ENCODE data around the gene SLC9A9. TPM values are rescaled to one million over a fixed set of nuclear protein-coding genes. Genes with fewer than 3 reads are reported as not detected.

The SLC9A9 gene
- total RNA-seq, 4 donors from 2014 or later, result 12.8 to 63.8 (median 33.3) TPM

- no peak for DNase-seq
- intact Hi-C loops (cut with DNase I; ENCODE audit: low total_unique reads), result no loop called here
- TF ChIP-seq POLR2A (IDR thresholded peaks at IDR 0.05) (no peak), CTCF (IDR thresholded peaks at IDR 0.05) (no peak)
- H3K4me1 ChIP-seq, result peaks cover 0 to 6% of the 10 kb centered on the region in 2 donors
- no peaks in the 10 kb centered on the region for H3K9me3 ChIP-seq
- no peaks in the 10 kb centered on the region for H3K36me3 ChIP-seq
- no peak overlapping the region for H3K27ac ChIP-seq
- no peak overlapping the region for H3K4me3 ChIP-seq
- no peaks in the 10 kb centered on the region for H3K27me3 ChIP-seq
These were observed 535.0 kb downstream of the SLC9A9 start for GRCh38 chr3:143313025-143313892.

DNA sequence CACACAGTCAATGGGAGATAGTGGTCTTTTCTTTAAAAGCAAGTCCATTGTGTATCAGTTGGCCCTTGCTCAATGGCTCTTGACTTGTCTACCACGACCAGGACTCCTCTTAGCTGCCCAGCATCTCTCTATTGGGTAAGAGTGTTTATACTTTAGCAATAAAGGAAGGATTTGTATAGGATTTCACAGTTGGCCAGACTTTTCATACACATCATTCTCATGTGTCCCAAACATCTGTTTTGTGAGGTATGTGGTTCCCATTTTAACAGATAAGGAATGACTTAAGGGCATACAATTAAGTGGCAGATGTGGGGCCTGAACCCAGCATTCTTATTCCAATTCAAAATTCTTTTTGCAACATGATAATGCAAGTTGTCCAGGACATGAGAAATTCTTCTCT, 537.2 kb downstream of the SLC9A9 start:
- intact Hi-C loops (cut with DNase I; ENCODE audit: low total_unique reads), result no loop called here
- Histone ChIP-seq H3K9me3 (no peaks in the 10 kb centered on the region), H3K36me3 (no peaks in the 10 kb centered on the region), H3K4me3 (no peak overlapping the region), H3K27me3 (no peaks in the 10 kb centered on the region), H3K27ac (no peak overlapping the region), H3K4me1 (peaks cover 0 to 6% of the 10 kb centered on the region in 2 donors)
- no peak for DNase-seq
- TF ChIP-seq POLR2A (IDR thresholded peaks at IDR 0.05), result no peak
- TF ChIP-seq CTCF (IDR thresholded peaks at IDR 0.05), result no peak

DNA sequence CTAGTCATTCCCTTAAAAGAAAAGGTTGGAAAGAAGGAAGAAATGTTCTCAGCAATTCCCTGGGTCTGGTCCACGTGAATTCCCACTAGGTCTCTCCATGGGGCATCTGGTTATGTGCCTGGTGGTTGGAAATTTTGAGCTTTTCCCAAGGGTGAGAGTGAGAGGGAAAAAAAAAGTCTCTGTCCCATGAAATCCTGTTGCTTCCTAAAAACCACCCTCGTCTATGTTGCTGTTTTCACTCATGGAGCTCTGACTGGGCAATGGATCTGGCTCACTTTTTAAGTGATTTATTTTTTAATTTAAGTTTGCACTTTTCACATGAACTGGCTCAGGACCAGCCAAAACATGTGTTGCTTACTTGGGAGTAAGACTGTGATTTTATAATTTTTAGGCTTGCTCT, 538.6 kb downstream of the SLC9A9 start:
- DNase-seq, result no peak
- Histone ChIP-seq H3K27me3 (no peaks in the 10 kb centered on the region), H3K4me1 (peaks cover 0 to 6% of the 10 kb centered on the region in 2 donors), H3K27ac (no peak overlapping the region), H3K36me3 (no peaks in the 10 kb centered on the region), H3K9me3 (no peaks in the 10 kb centered on the region), H3K4me3 (no peak overlapping the region)
- no peak for TF ChIP-seq CTCF (IDR thresholded peaks at IDR 0.05)
- TF ChIP-seq POLR2A (IDR thresholded peaks at IDR 0.05), result no peak
- intact Hi-C loops (cut with DNase I; ENCODE audit: low total_unique reads), result no loop called here

GRCh38 chr3:143307613-143308183, 540.6 kb downstream of the SLC9A9 start:
- peaks cover 0 to 6% of the 10 kb centered on the region in 2 donors for H3K4me1 ChIP-seq
- TF ChIP-seq POLR2A (IDR thresholded peaks at IDR 0.05), result no peak
- TF ChIP-seq CTCF (IDR thresholded peaks at IDR 0.05), result no peak
- intact Hi-C loops (cut with DNase I; ENCODE audit: low total_unique reads), result no loop called here
- no peaks in the 10 kb centered on the region for H3K9me3 ChIP-seq
- no peaks in the 10 kb centered on the region for H3K27me3 ChIP-seq
- H3K27ac ChIP-seq, result no peak overlapping the region
- H3K36me3 ChIP-seq, result no peaks in the 10 kb centered on the region
- DNase-seq, result no peak
- no peak overlapping the region for H3K4me3 ChIP-seq

- DNase-seq, result no peak
- intact Hi-C loops (cut with DNase I; ENCODE audit: low total_unique reads), result no loop called here
- H3K9me3 ChIP-seq, result no peaks in the 10 kb centered on the region
- H3K27me3 ChIP-seq, result no peaks in the 10 kb centered on the region
- TF ChIP-seq POLR2A (IDR thresholded peaks at IDR 0.05) (no peak), CTCF (IDR thresholded peaks at IDR 0.05) (no peak)
- H3K4me1 ChIP-seq, result peaks cover 0 to 6% of the 10 kb centered on the region in 2 donors
- H3K27ac ChIP-seq, result no peak overlapping the region
- no peak overlapping the region for H3K4me3 ChIP-seq
- H3K36me3 ChIP-seq, result no peaks in the 10 kb centered on the region
These were observed 541.9 kb downstream of the SLC9A9 start for GRCh38 chr3:143306407-143306806.

Measured in uterus (tissue), 4 donors.